ENCODE measurements around the gene XYLT1.

Gene XYLT1

GRCh38 chr16:17149904-17150483 is 320.8 kb downstream of the XYLT1 start:
- DNase-seq, result no peak
- no peak for TF ChIP-seq CTCF (IDR thresholded peaks at IDR 0.05; ENCODE audit: low read depth, low read length, missing control alignments)
- no peaks in the 10 kb centered on the region for H3K27me3 ChIP-seq (replicated peaks)

GRCh38 chr16:17147942-17148341 is 322.8 kb downstream of the XYLT1 start:
- H3K27me3 ChIP-seq (replicated peaks), result no peaks in the 10 kb centered on the region
- DNase-seq, result no peak
- in situ Hi-C loops (cut with HindIII; ENCODE audit: low pct_ligation_motif_present, low sequenced_read_pairs), result no loop called here
- H3K27ac ChIP-seq, result no peak overlapping the region
- no peak for TF ChIP-seq CTCF (IDR thresholded peaks at IDR 0.05; ENCODE audit: low read depth, low read length, missing control alignments)
- no peak overlapping the region for H3K4me3 ChIP-seq (ENCODE audit: low read depth, low read length)
- no peaks in the 10 kb centered on the region for H3K36me3 ChIP-seq (replicated peaks)

More at GRCh38 chr16:17149904-17150483, 320.8 kb downstream of the XYLT1 start:
- H3K27ac ChIP-seq, result no peak overlapping the region
- in situ Hi-C loops (cut with HindIII; ENCODE audit: low pct_ligation_motif_present, low sequenced_read_pairs), result no loop called here
- no peaks in the 10 kb centered on the region for H3K36me3 ChIP-seq (replicated peaks)
- no peak overlapping the region for H3K4me3 ChIP-seq (ENCODE audit: low read depth, low read length)

GRCh38 chr16:17145029-17145428 is 325.7 kb downstream of the XYLT1 start:
- Histone ChIP-seq H3K4me3 (ENCODE audit: low read depth, low read length) (no peak overlapping the region), H3K36me3 (replicated peaks) (no peaks in the 10 kb centered on the region), H3K27me3 (replicated peaks) (no peaks in the 10 kb centered on the region), H3K27ac (no peak overlapping the region)
- in situ Hi-C loops (cut with HindIII; ENCODE audit: low pct_ligation_motif_present, low sequenced_read_pairs), result no loop called here
- DNase-seq, result no peak
- TF ChIP-seq CTCF (IDR thresholded peaks at IDR 0.05; ENCODE audit: low read depth, low read length, missing control alignments), result no peak

GRCh38 chr16:17144431-17144830 is 326.3 kb downstream of the XYLT1 start:
- in situ Hi-C loops (cut with HindIII; ENCODE audit: low pct_ligation_motif_present, low sequenced_read_pairs), result no loop called here
- H3K36me3 ChIP-seq (replicated peaks), result no peaks in the 10 kb centered on the region
- no peak overlapping the region for H3K27ac ChIP-seq
- TF ChIP-seq CTCF (IDR thresholded peaks at IDR 0.05; ENCODE audit: low read depth, low read length, missing control alignments), result no peak
- no peak overlapping the region for H3K4me3 ChIP-seq (ENCODE audit: low read depth, low read length)
- DNase-seq, result no peak
- no peaks in the 10 kb centered on the region for H3K27me3 ChIP-seq (replicated peaks)

GRCh38 chr16:17143546-17144419 is 327.0 kb downstream of the XYLT1 start:
- no peak for TF ChIP-seq CTCF (IDR thresholded peaks at IDR 0.05; ENCODE audit: low read depth, low read length, missing control alignments)
- Histone ChIP-seq H3K27ac (no peak overlapping the region), H3K27me3 (replicated peaks) (no peaks in the 10 kb centered on the region), H3K4me3 (ENCODE audit: low read depth, low read length) (no peak overlapping the region), H3K36me3 (replicated peaks) (no peaks in the 10 kb centered on the region)
- no peak for DNase-seq
- in situ Hi-C loops (cut with HindIII; ENCODE audit: low pct_ligation_motif_present, low sequenced_read_pairs), result no loop called here

Measured in brain microvascular endothelial cell (primary cell).